ENCODE data around the gene CPN1. TPM values are rescaled to one million over a fixed set of nuclear protein-coding genes. Genes with fewer than 3 reads are reported as not detected.
"Not testable (repeated sequence)": the region's sequence is repeated elsewhere in the genome, so short reads cannot be mapped to it uniquely, and the experiment has no call there.

The CPN1 gene
- polyA plus RNA-seq, 3 donors: 2.3 to 3.8 (median 3.8) TPM

- no peak for DNase-seq
These were observed 54.3 kb downstream of the CPN1 start for GRCh38 chr10:100027416-100027815.

GRCh38 chr10:100025576-100025975 is 56.1 kb downstream of the CPN1 start:
- DNase-seq: peak; percentile 84

GRCh38 chr10:100024748-100025147 is 56.9 kb downstream of the CPN1 start:
- DNase-seq: no peak

- no peak for DNase-seq
These were observed 59.3 kb downstream of the CPN1 start for GRCh38 chr10:100022403-100022802.

GRCh38 chr10:100021322-100021721 is 60.3 kb downstream of the CPN1 start:
- no peak for DNase-seq

- no peak for DNase-seq
These were observed 60.8 kb downstream of the CPN1 start for GRCh38 chr10:100020886-100021253.

- DNase-seq: no peak
These were observed 61.4 kb downstream of the CPN1 start for GRCh38 chr10:100020142-100020885.

GRCh38 chr10:100019787-100020141 is 61.9 kb downstream of the CPN1 start:
- DNase-seq: no peak

- DNase-seq: no peak
These were observed 67.5 kb downstream of the CPN1 start for GRCh38 chr10:100014071-100014762.

- DNase-seq: no peak
These were observed 68.0 kb downstream of the CPN1 start for GRCh38 chr10:100013621-100014020.

- DNase-seq: not testable (repeated sequence)
These were observed 69.8 kb downstream of the CPN1 start for GRCh38 chr10:100011906-100012305.

GRCh38 chr10:100009793-100010676 is 71.6 kb downstream of the CPN1 start, which contains the start of gene DNMBP:
Gene DNMBP, minus strand, starts transcription at chr10:100009947. Its CDS starts 37,823 bp downstream, at chr10:99972124.
- peak; percentile 87 for DNase-seq

- DNase-seq: no peak
These were observed 72.3 kb downstream of the CPN1 start for GRCh38 chr10:100009283-100009792.

GRCh38 chr10:100008708-100009282 is 72.9 kb downstream of the CPN1 start:
- DNase-seq: no peak

- DNase-seq: no peak
These were observed 73.5 kb downstream of the CPN1 start for GRCh38 chr10:100008142-100008522.

GRCh38 chr10:100007231-100008141 is 74.2 kb downstream of the CPN1 start:
- DNase-seq: no peak

- DNase-seq: no peak
These were observed 75.3 kb downstream of the CPN1 start for GRCh38 chr10:100006243-100006886.

GRCh38 chr10:100004805-100005510 is 76.7 kb downstream of the CPN1 start:
- no peak for DNase-seq

- no peak for DNase-seq
These were observed 81.5 kb downstream of the CPN1 start for GRCh38 chr10:100000109-100000644.

Measured in renal pelvis (tissue), 4 donors.